IMR-90 (cell line): Measurements from ENCODE around the gene PPIP5K2.

Source experiments
- MAZ ChIP-seq: IDR thresholded peaks from 2 replicates; pipeline ENCODE4 v1.6.1; 2012; ENCODE audit warnings: low read depth, mild to moderate bottlenecking, low read length, improper control_type of control experiment, moderate library complexity, borderline replicate concordance
- MXI1 ChIP-seq: IDR thresholded peaks from 2 replicates; pipeline ENCODE4 v1.6.1; 2012; ENCODE audit warnings: low read depth, mild to moderate bottlenecking, low read length, moderate library complexity, borderline replicate concordance
- NFE2L2 ChIP-seq: fragments of 150-350 bp; IDR thresholded peaks from 2 replicates; pipeline ENCODE4 v1.6.1; 2016; ENCODE audit warnings: low read depth, mild to moderate bottlenecking, low read length
- POLR2A ChIP-seq: IDR thresholded peaks from 2 replicates; pipeline ENCODE4 v1.6.1; 2012; ENCODE audit warnings: mild to moderate bottlenecking, low read depth, low read length
- RAD21 ChIP-seq: IDR thresholded peaks from 2 replicates; pipeline ENCODE4 v1.6.1; 2012; ENCODE audit warnings: low read length, improper control_type of control experiment
- RCOR1 ChIP-seq: IDR thresholded peaks from 2 replicates; pipeline ENCODE4 v1.6.1; 2012; ENCODE audit warnings: mild to moderate bottlenecking, low read length, improper control_type of control experiment; ENCODE audit not compliant: insufficient replicate concordance
- TF ChIP-seq, protein P1 (sequence below): conservative IDR thresholded peaks from 2 replicates; pipeline ENCODE4 v1.5.1; 2012; ENCODE audit warnings: mild to moderate bottlenecking, low read depth, low read length, improper control_type of control experiment
- TF ChIP-seq, protein P2 (sequence below): fragments of 150-350 bp; IDR thresholded peaks from 2 replicates; pipeline ENCODE4 v1.6.1; 2016; ENCODE audit warnings: low read depth, mild to moderate bottlenecking, low read length, moderate library complexity, borderline replicate concordance

DNA sequence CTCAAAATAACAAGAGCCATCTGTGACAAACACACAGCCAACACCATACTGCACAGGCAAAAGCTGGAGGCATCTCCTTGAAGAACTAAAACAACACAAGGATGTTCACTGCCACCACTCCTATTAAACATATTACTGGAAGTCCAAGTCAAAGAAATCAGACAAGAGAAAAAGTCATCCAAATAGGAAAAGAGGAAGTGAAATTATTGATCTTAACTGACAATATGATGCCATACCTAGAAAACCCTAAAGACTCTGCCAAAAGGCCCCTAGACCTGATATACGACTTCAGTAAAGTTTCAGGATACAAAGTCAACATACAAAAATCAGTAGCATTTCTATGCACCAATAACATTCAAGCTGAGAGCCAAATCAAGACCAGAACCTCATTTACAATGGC, 108.5 kb downstream of the PPIP5K2 start:
- TF ChIP-seq, protein P1, sequence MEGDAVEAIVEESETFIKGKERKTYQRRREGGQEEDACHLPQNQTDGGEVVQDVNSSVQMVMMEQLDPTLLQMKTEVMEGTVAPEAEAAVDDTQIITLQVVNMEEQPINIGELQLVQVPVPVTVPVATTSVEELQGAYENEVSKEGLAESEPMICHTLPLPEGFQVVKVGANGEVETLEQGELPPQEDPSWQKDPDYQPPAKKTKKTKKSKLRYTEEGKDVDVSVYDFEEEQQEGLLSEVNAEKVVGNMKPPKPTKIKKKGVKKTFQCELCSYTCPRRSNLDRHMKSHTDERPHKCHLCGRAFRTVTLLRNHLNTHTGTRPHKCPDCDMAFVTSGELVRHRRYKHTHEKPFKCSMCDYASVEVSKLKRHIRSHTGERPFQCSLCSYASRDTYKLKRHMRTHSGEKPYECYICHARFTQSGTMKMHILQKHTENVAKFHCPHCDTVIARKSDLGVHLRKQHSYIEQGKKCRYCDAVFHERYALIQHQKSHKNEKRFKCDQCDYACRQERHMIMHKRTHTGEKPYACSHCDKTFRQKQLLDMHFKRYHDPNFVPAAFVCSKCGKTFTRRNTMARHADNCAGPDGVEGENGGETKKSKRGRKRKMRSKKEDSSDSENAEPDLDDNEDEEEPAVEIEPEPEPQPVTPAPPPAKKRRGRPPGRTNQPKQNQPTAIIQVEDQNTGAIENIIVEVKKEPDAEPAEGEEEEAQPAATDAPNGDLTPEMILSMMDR: no peak
- TF ChIP-seq RCOR1: no peak
- TF ChIP-seq POLR2A: no peak
- TF ChIP-seq NFE2L2: no peak
- TF ChIP-seq, protein P2, sequence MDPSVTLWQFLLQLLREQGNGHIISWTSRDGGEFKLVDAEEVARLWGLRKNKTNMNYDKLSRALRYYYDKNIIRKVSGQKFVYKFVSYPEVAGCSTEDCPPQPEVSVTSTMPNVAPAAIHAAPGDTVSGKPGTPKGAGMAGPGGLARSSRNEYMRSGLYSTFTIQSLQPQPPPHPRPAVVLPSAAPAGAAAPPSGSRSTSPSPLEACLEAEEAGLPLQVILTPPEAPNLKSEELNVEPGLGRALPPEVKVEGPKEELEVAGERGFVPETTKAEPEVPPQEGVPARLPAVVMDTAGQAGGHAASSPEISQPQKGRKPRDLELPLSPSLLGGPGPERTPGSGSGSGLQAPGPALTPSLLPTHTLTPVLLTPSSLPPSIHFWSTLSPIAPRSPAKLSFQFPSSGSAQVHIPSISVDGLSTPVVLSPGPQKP: no peak
- no peak for TF ChIP-seq MAZ
- no peak for TF ChIP-seq RAD21
- TF ChIP-seq MXI1: no peak
